ENCODE results near the gene EGFLAM. TPM values are rescaled to one million over a fixed set of nuclear protein-coding genes. Genes with fewer than 3 reads are reported as not detected.

EGFLAM gene
- polyA plus RNA-seq, 1 donor from 2014 or later = not detected

- Histone ChIP-seq H4K20me1 (ENCODE audit: insufficient read depth) (no peaks in the 10 kb centered on the region), H3K4me2 (ENCODE audit: low read length) (no peak overlapping the region), H3K27me3 (ENCODE audit: insufficient read depth, low read depth, low read length) (no peaks in the 10 kb centered on the region), H2AFZ (ENCODE audit: low read depth, low read length) (no peak overlapping the region), H3K36me3 (ENCODE audit: insufficient read depth, low read length) (no peaks in the 10 kb centered on the region), H3K79me2 (replicated peaks; ENCODE audit: insufficient read depth, low read length) (no peaks in the 10 kb centered on the region), H3K9me2 (ENCODE audit: insufficient read depth, low read length) (no peaks in the 10 kb centered on the region), H3K9me3 (ENCODE audit: low read length) (no peaks in the 10 kb centered on the region), H3K27ac (ENCODE audit: low read length) (no peak overlapping the region), H3K9ac (ENCODE audit: low read length) (no peak overlapping the region), H3K4me3 (ENCODE audit: low read length) (no peak overlapping the region), H3F3A (ENCODE audit: insufficient read depth, low read length, poor library complexity, severe bottlenecking) (no peaks in the 10 kb centered on the region)
- TF ChIP-seq EP300 (conservative IDR thresholded peaks at IDR 0.05; ENCODE audit: poor library complexity, severe bottlenecking) = no peak
- no peak for TF ChIP-seq EZH2 (IDR thresholded peaks at IDR 0.05; ENCODE audit: borderline replicate concordance, insufficient read depth, low read length, poor library complexity, severe bottlenecking)
- no peak for TF ChIP-seq SMC3 (conservative IDR thresholded peaks at IDR 0.05; ENCODE audit: poor library complexity)
- no peak for TF ChIP-seq MXI1 (conservative IDR thresholded peaks at IDR 0.05; ENCODE audit: poor library complexity, severe bottlenecking)
- no peak for TF ChIP-seq REST (IDR thresholded peaks at IDR 0.05; ENCODE audit: borderline replicate concordance)
- TF ChIP-seq POLR2AphosphoS5 (IDR thresholded peaks at IDR 0.05) = no peak
- TF ChIP-seq, protein P1, sequence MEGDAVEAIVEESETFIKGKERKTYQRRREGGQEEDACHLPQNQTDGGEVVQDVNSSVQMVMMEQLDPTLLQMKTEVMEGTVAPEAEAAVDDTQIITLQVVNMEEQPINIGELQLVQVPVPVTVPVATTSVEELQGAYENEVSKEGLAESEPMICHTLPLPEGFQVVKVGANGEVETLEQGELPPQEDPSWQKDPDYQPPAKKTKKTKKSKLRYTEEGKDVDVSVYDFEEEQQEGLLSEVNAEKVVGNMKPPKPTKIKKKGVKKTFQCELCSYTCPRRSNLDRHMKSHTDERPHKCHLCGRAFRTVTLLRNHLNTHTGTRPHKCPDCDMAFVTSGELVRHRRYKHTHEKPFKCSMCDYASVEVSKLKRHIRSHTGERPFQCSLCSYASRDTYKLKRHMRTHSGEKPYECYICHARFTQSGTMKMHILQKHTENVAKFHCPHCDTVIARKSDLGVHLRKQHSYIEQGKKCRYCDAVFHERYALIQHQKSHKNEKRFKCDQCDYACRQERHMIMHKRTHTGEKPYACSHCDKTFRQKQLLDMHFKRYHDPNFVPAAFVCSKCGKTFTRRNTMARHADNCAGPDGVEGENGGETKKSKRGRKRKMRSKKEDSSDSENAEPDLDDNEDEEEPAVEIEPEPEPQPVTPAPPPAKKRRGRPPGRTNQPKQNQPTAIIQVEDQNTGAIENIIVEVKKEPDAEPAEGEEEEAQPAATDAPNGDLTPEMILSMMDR (IDR thresholded peaks at IDR 0.05; ENCODE audit: poor library complexity, severe bottlenecking) = no peak
- TF ChIP-seq RAD21 (conservative IDR thresholded peaks at IDR 0.05) = no peak
- TF ChIP-seq TAF1 (IDR thresholded peaks at IDR 0.05; ENCODE audit: low read depth) = no peak
These were observed 126.0 kb downstream of the EGFLAM start for GRCh38 chr5:38384396-38384795.

- Histone ChIP-seq H3K9ac (ENCODE audit: low read length) (no peak overlapping the region), H3K4me3 (ENCODE audit: low read length) (no peak overlapping the region), H3F3A (ENCODE audit: insufficient read depth, low read length, poor library complexity, severe bottlenecking) (no peaks in the 10 kb centered on the region), H3K4me2 (ENCODE audit: low read length) (no peak overlapping the region), H3K79me2 (replicated peaks; ENCODE audit: insufficient read depth, low read length) (no peaks in the 10 kb centered on the region), H3K36me3 (ENCODE audit: insufficient read depth, low read length) (no peaks in the 10 kb centered on the region), H2AFZ (ENCODE audit: low read depth, low read length) (no peak overlapping the region), H4K20me1 (ENCODE audit: insufficient read depth) (no peaks in the 10 kb centered on the region), H3K9me2 (ENCODE audit: insufficient read depth, low read length) (no peaks in the 10 kb centered on the region), H3K27ac (ENCODE audit: low read length) (no peak overlapping the region), H3K9me3 (ENCODE audit: low read length) (no peaks in the 10 kb centered on the region), H3K27me3 (ENCODE audit: insufficient read depth, low read depth, low read length) (no peaks in the 10 kb centered on the region)
- TF ChIP-seq REST (IDR thresholded peaks at IDR 0.05; ENCODE audit: borderline replicate concordance) (no peak), RAD21 (conservative IDR thresholded peaks at IDR 0.05) (no peak), EZH2 (IDR thresholded peaks at IDR 0.05; ENCODE audit: borderline replicate concordance, insufficient read depth, low read length, poor library complexity, severe bottlenecking) (no peak), POLR2AphosphoS5 (IDR thresholded peaks at IDR 0.05) (no peak), MXI1 (conservative IDR thresholded peaks at IDR 0.05; ENCODE audit: poor library complexity, severe bottlenecking) (no peak), TAF1 (IDR thresholded peaks at IDR 0.05; ENCODE audit: low read depth) (no peak), SMC3 (conservative IDR thresholded peaks at IDR 0.05; ENCODE audit: poor library complexity) (no peak), EP300 (conservative IDR thresholded peaks at IDR 0.05; ENCODE audit: poor library complexity, severe bottlenecking) (no peak)
- TF ChIP-seq, protein P1 (IDR thresholded peaks at IDR 0.05; ENCODE audit: poor library complexity, severe bottlenecking) = no peak
These were observed 128.8 kb downstream of the EGFLAM start for GRCh38 chr5:38387161-38387560.

All from neural cell (in vitro differentiated cells).